Measurements from ENCODE around the gene CC2D2B. TPM values are rescaled to one million over a fixed set of nuclear protein-coding genes. Genes with fewer than 3 reads are reported as not detected.

CC2D2B gene
- total RNA-seq, 2 donors from 2014 or later, result 6.2 to 9.8 TPM

DNA sequence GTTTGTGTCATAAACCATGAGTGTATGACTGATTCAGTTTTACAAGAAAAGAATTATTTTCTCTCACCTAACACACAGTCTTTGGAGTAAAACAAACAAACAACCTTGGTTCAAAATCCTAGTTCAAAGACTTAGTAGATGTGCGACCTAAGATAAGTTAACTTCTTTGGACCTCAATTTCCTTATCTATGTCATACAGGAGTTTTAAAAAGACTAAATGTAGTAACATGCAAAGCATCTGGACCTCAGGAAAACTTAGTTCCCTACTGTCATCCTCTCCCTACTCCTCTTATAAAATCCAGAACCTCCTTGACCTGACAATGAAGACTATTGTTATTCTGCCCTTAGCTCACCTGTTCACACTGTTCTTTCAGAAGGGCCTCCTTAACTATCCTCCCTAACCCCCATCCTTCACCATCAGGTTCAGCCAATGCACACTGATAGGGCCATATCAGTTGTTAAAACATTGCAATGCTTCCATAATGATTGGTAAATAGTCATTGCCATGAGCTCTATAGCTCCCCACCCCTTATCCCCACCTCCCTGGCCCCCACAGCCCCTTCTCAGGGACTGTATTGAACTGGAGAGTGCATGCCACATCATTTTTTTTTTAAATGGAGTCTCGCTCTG is 106.8 kb downstream of the CC2D2B start:
- no peaks in the 10 kb centered on the region for H3K9me3 ChIP-seq
- DNase-seq (ENCODE audit: low spot score), result no peak

GRCh38 chr10:96017191-96017687 is 109.5 kb downstream of the CC2D2B start:
- H3K27me3 ChIP-seq (replicated peaks; ENCODE audit: insufficient read depth), result no peaks in the 10 kb centered on the region
- ATAC-seq (ENCODE audit: insufficient number of reproducible peaks, low FRiP score, low read depth) (no peak), DNase-seq (ENCODE audit: low spot score) (no peak)
- no peaks in the 10 kb centered on the region for H3K9me3 ChIP-seq
- H3K4me1 ChIP-seq (ENCODE audit: control insufficient read depth in 1 of 2, low read depth in 2 of 2), result no peaks in the 10 kb centered on the region
- H3K4me3 ChIP-seq, result no peak overlapping the region
- peak; percentile 44 for TF ChIP-seq CTCF (IDR thresholded peaks at IDR 0.05)
- H3K27ac ChIP-seq, result no peak overlapping the region
- no peaks in the 10 kb centered on the region for H3K36me3 ChIP-seq

More for the DNA sequence above, 106.8 kb downstream of the CC2D2B start:
- H3K27me3 ChIP-seq (replicated peaks; ENCODE audit: insufficient read depth), result no peaks in the 10 kb centered on the region
- H3K4me3 ChIP-seq, result no peak overlapping the region
- no peak overlapping the region for H3K27ac ChIP-seq
- no peak for ATAC-seq (ENCODE audit: insufficient number of reproducible peaks, low FRiP score, low read depth)
- no peaks in the 10 kb centered on the region for H3K36me3 ChIP-seq
- no peaks in the 10 kb centered on the region for H3K4me1 ChIP-seq (ENCODE audit: control insufficient read depth in 1 of 2, low read depth in 2 of 2)
- TF ChIP-seq CTCF (IDR thresholded peaks at IDR 0.05), result no peak

GRCh38 chr10:96021332-96021731 is 113.6 kb downstream of the CC2D2B start:
- no peaks in the 10 kb centered on the region for H3K27me3 ChIP-seq (replicated peaks; ENCODE audit: insufficient read depth)
- H3K4me1 ChIP-seq (ENCODE audit: control insufficient read depth in 1 of 2, low read depth in 2 of 2), result no peaks in the 10 kb centered on the region
- H3K4me3 ChIP-seq, result no peak overlapping the region
- ATAC-seq (ENCODE audit: insufficient number of reproducible peaks, low FRiP score, low read depth) (no peak), DNase-seq (ENCODE audit: low spot score) (no peak)
- no peaks in the 10 kb centered on the region for H3K36me3 ChIP-seq
- no peak for TF ChIP-seq CTCF (IDR thresholded peaks at IDR 0.05)
- H3K9me3 ChIP-seq, result no peaks in the 10 kb centered on the region
- H3K27ac ChIP-seq, result no peak overlapping the region

- no peak for ATAC-seq (ENCODE audit: insufficient number of reproducible peaks, low FRiP score, low read depth)
Measured at GRCh38 chr10:96022739-96023138, 115.0 kb downstream of the CC2D2B start.

GRCh38 chr10:96023168-96023567 is 115.4 kb downstream of the CC2D2B start:
- TF ChIP-seq CTCF (IDR thresholded peaks at IDR 0.05), result no peak
- H3K9me3 ChIP-seq, result no peaks in the 10 kb centered on the region
- H3K4me3 ChIP-seq, result no peak overlapping the region
- H3K27ac ChIP-seq, result no peak overlapping the region
- H3K36me3 ChIP-seq, result no peaks in the 10 kb centered on the region
- no peaks in the 10 kb centered on the region for H3K4me1 ChIP-seq (ENCODE audit: control insufficient read depth in 1 of 2, low read depth in 2 of 2)
- H3K27me3 ChIP-seq (replicated peaks; ENCODE audit: insufficient read depth), result no peaks in the 10 kb centered on the region
- ATAC-seq (ENCODE audit: insufficient number of reproducible peaks, low FRiP score, low read depth) (no peak), DNase-seq (ENCODE audit: low spot score) (no peak)

More at GRCh38 chr10:96022739-96023138, 115.0 kb downstream of the CC2D2B start:
- Histone ChIP-seq H3K27ac (no peak overlapping the region), H3K9me3 (no peaks in the 10 kb centered on the region), H3K27me3 (replicated peaks; ENCODE audit: insufficient read depth) (no peaks in the 10 kb centered on the region), H3K4me3 (no peak overlapping the region), H3K36me3 (no peaks in the 10 kb centered on the region), H3K4me1 (ENCODE audit: control insufficient read depth in 1 of 2, low read depth in 2 of 2) (no peaks in the 10 kb centered on the region)
- DNase-seq (ENCODE audit: low spot score), result no peak
- no peak for TF ChIP-seq CTCF (IDR thresholded peaks at IDR 0.05)

All from thoracic aorta (tissue), 2 donors.